ENCODE measurements around the gene KCNMA1. TPM values are rescaled to one million over a fixed set of nuclear protein-coding genes. Genes with fewer than 3 reads are reported as not detected.

The KCNMA1 gene
- total RNA-seq, 1 experiment from 2014 or later, result 139 TPM

- no peak for DNase-seq (ENCODE audit: low read depth)
Observed at GRCh38 chr10:77561991-77562390, 75.6 kb downstream of the KCNMA1 start.

- DNase-seq (ENCODE audit: low read depth), result no peak
Observed at GRCh38 chr10:77560471-77560870, 77.1 kb downstream of the KCNMA1 start.

GRCh38 chr10:77560052-77560451 lies 77.6 kb downstream of the KCNMA1 start:
- DNase-seq (ENCODE audit: low read depth), result no peak

- no peak for DNase-seq (ENCODE audit: low read depth)
Observed at GRCh38 chr10:77556990-77557601, 80.5 kb downstream of the KCNMA1 start.

- no peak for DNase-seq (ENCODE audit: low read depth)
Observed at GRCh38 chr10:77555591-77556212, 81.9 kb downstream of the KCNMA1 start.

- no peak for DNase-seq (ENCODE audit: low read depth)
Observed at GRCh38 chr10:77554996-77555397, 82.6 kb downstream of the KCNMA1 start.

- peak; percentile 44 for DNase-seq (ENCODE audit: low read depth)
Observed at GRCh38 chr10:77553966-77554365, 83.6 kb downstream of the KCNMA1 start.

GRCh38 chr10:77553311-77553710 lies 84.3 kb downstream of the KCNMA1 start:
- no peak for DNase-seq (ENCODE audit: low read depth)

- no peak for DNase-seq (ENCODE audit: low read depth)
Observed at GRCh38 chr10:77552252-77552651, 85.4 kb downstream of the KCNMA1 start.

- no peak for DNase-seq (ENCODE audit: low read depth)
Observed at GRCh38 chr10:77550378-77550777, 87.2 kb downstream of the KCNMA1 start.

- DNase-seq (ENCODE audit: low read depth), result no peak
Observed at GRCh38 chr10:77548671-77549070, 88.9 kb downstream of the KCNMA1 start.

- no peak for DNase-seq (ENCODE audit: low read depth)
Observed at GRCh38 chr10:77548157-77548556, 89.5 kb downstream of the KCNMA1 start.

GRCh38 chr10:77547307-77548050 lies 90.1 kb downstream of the KCNMA1 start:
- no peak for DNase-seq (ENCODE audit: low read depth)

GRCh38 chr10:77546042-77546441 lies 91.6 kb downstream of the KCNMA1 start:
- no peak for DNase-seq (ENCODE audit: low read depth)

GRCh38 chr10:77545585-77545984 lies 92.0 kb downstream of the KCNMA1 start:
- DNase-seq (ENCODE audit: low read depth), result no peak

GRCh38 chr10:77544617-77545016 lies 93.0 kb downstream of the KCNMA1 start:
- DNase-seq (ENCODE audit: low read depth), result no peak

- DNase-seq (ENCODE audit: low read depth), result no peak
Observed at GRCh38 chr10:77542710-77543259, 94.8 kb downstream of the KCNMA1 start.

- DNase-seq (ENCODE audit: low read depth), result peak; percentile 56
Observed at GRCh38 chr10:77541944-77542343, 95.7 kb downstream of the KCNMA1 start.

GRCh38 chr10:77541247-77541646 lies 96.4 kb downstream of the KCNMA1 start:
- DNase-seq (ENCODE audit: low read depth), result no peak

- DNase-seq (ENCODE audit: low read depth), result no peak
Observed at GRCh38 chr10:77539147-77539935, 98.3 kb downstream of the KCNMA1 start.

- DNase-seq (ENCODE audit: low read depth), result no peak
Observed at GRCh38 chr10:77537720-77538373, 99.8 kb downstream of the KCNMA1 start.

Measured in HT1080 (cell line).